Pancreas (tissue), 10 donors: ENCODE measurements around the gene LIFR. TPM values are rescaled to one million over a fixed set of nuclear protein-coding genes. Genes with fewer than 3 reads are reported as not detected.

Experiments
- ATAC-seq, 4 donors: fragments of 200-7000 bp; cut with Tn5 transposase; one replicate each; pipeline versions ENCODE4 v1.8.0 to v1.9.1; 2020; ENCODE audit warnings: mild to moderate bottlenecking in 4 of 4, moderate library complexity in 4 of 4
- DNase-seq, 6 donors: peaks; one replicate each; pipeline ENCODE4 v3.0.0-alpha.2; 2020
- FAIRE-seq: peaks from 2 replicates; lab custom pipeline; 2012; peaks lifted over from hg19 to GRCh38; lab: Jason Lieb, UNC
- H3K27ac ChIP-seq, 4 donors: fragments of 200-600 bp; sonication (generic); 1 replicate in 3 of 4; 2 replicates in 1 of 4; pipeline versions ENCODE4 v1.5.0 to v1.8.0; 2020
- H3K27me3 ChIP-seq, 4 donors: fragments of 200-600 bp; one replicate each; pipeline ENCODE4 v1.8.0; 2021
- H3K36me3 ChIP-seq, 3 donors: fragments of 200-600 bp; sonication (generic) in 1 of 3; one replicate each; pipeline versions ENCODE4 v1.5.0 to v1.8.0; 2020 to 2021
- H3K4me1 ChIP-seq, 3 donors: fragments of 200-600 bp; one replicate each; pipeline ENCODE4 v1.8.0; 2021
- H3K4me3 ChIP-seq, 4 donors: fragments of 200-600 bp; sonication (generic) in 2 of 4; one replicate each; pipeline versions ENCODE4 v1.5.0 to v1.8.0; 2020 to 2021
- H3K9me3 ChIP-seq, 4 donors: fragments of 200-600 bp; one replicate each; pipeline ENCODE4 v1.8.0; 2021
- WGBS, 2 donors: extraction: QIAGEN DNeasy Blood & Tissue Kit; methylation state at CpG; one replicate each; pipeline ENCODE4 v1.1.7; 2013; 5-methylcytosine and 5-hydroxymethylcytosine counted together
- intact Hi-C, 3 donors: fragments of 100-400 bp; cut with DNase I; formaldehyde crosslinking; loops; one replicate each; pipeline versions ENCODE4 v1.11.1 to v1.14.2; 2022
- polyA plus RNA-seq, 2 donors: library from polyadenylated mRNA; stranded (reverse); fragments of 200-250 nt; gene quantifications; one replicate each; pipeline ENCODE4 v1.2.3, GENCODE V29; 2013
- total RNA-seq, 6 donors: library from RNA; stranded (reverse); fragmentation: NEBNext Ultra II Directional in 4 of 6; extraction: Animal tissue kit (Norgen Biotek cat#: 25700) in 4 of 6; gene quantifications; one replicate each; pipeline versions ENCODE4 v1.2.1 to v1.2.4, GENCODE V29; 2021 to 2023
- TF ChIP-seq, protein P1 (sequence below), 4 donors: fragments of 200-600 bp; sonication (generic) in 3 of 4; IDR thresholded peaks; one replicate each; pipeline versions ENCODE4 v1.5.0 to v1.8.0; 2021; ENCODE audit warnings: antibody characterized with exemption in 4 of 4
- donor health status: healthy with polysubstance abuse.
- donor health status: DM: no; HTN: no; CAD: no; lungs with moderate emphysema.
- donor health status: DM: no; HTN: no; CAD: no.
- donor health status: control.
- donor health status: control.
- donor health status: Bipolar disorder and iron deficiency.
- donor health status: DM: yes; HTN: yes; CAD: no.
- donor health status: DM: no; HTN: no; CAD: no.
- donor health status: DM: no; HTN: no; CAD: no.
- donor health status: DM: yes; HTN: yes; CAD: no.

LIFR gene
- total and polyA plus RNA-seq, 8 donors: 4.1 to 32.5 (median 19.1) TPM

DNA sequence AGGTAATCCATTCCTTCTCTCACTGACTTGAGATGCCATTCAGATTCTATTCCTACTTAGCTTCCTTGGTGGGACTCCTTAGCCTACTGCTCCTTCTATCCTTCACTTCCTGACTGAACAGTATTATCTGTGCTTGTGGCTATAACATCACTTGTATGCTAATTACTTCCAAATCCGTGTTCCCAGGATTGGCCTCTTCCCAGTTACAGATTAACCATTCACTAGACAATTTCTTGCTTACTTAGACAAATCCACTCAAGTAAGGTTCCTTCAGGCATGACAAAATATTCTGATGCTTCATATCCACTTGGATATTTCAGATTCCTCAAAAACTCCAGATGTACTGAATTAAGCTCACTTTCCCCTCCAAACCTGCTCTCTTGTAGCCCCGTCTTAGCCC, 18.3 kb downstream of the LIFR start:
- no peaks in the 10 kb centered on the region for H3K36me3 ChIP-seq
- H3K9me3 ChIP-seq: no peaks in the 10 kb centered on the region
- H3K4me1 ChIP-seq: peaks cover 0 to 15% (median 4%) of the 10 kb centered on the region in 3 donors
- FAIRE-seq (no peak), DNase-seq (no peak), ATAC-seq (no peak)
- H3K27me3 ChIP-seq: no peaks in the 10 kb centered on the region
- WGBS, 2 donors: 57 to 60% methylated on average over 2 of the region's 2 CpGs
- TF ChIP-seq, protein P1, sequence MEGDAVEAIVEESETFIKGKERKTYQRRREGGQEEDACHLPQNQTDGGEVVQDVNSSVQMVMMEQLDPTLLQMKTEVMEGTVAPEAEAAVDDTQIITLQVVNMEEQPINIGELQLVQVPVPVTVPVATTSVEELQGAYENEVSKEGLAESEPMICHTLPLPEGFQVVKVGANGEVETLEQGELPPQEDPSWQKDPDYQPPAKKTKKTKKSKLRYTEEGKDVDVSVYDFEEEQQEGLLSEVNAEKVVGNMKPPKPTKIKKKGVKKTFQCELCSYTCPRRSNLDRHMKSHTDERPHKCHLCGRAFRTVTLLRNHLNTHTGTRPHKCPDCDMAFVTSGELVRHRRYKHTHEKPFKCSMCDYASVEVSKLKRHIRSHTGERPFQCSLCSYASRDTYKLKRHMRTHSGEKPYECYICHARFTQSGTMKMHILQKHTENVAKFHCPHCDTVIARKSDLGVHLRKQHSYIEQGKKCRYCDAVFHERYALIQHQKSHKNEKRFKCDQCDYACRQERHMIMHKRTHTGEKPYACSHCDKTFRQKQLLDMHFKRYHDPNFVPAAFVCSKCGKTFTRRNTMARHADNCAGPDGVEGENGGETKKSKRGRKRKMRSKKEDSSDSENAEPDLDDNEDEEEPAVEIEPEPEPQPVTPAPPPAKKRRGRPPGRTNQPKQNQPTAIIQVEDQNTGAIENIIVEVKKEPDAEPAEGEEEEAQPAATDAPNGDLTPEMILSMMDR (IDR thresholded peaks at IDR 0.05): no peak
- no peak overlapping the region for H3K4me3 ChIP-seq
- intact Hi-C loops: no loop called here
- no peak overlapping the region for H3K27ac ChIP-seq

DNA sequence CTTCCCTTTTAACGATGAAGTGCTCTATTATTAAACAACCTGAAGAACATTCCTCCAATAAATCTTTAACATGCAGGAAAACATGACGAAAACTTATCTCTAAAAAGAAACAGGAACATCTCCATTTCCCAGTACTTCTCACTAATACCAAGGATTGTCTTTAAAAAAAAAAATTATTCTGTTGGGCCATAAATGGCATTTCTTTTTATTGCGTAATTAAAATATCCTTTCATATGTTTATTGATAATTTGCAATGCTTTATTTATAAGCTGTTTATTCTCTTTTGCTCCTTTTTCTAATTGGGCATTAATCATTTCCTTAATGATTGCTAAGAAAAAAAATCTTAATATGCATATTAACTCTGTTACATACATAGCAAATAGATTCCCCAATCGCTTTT, 18.9 kb downstream of the LIFR start:
- H3K36me3 ChIP-seq: no peaks in the 10 kb centered on the region
- FAIRE-seq (peak; percentile 54), DNase-seq (no peak), ATAC-seq (no peak)
- H3K27me3 ChIP-seq: no peaks in the 10 kb centered on the region
- peaks cover 0 to 15% (median 4%) of the 10 kb centered on the region in 3 donors for H3K4me1 ChIP-seq
- H3K9me3 ChIP-seq: no peaks in the 10 kb centered on the region
- no peak overlapping the region for H3K4me3 ChIP-seq
- intact Hi-C loops: no loop called here
- WGBS, 2 donors: 84 to 85% methylated on average over 4 of the region's 4 CpGs
- no peak overlapping the region for H3K27ac ChIP-seq
- TF ChIP-seq, protein P1 (IDR thresholded peaks at IDR 0.05): no peak

DNA sequence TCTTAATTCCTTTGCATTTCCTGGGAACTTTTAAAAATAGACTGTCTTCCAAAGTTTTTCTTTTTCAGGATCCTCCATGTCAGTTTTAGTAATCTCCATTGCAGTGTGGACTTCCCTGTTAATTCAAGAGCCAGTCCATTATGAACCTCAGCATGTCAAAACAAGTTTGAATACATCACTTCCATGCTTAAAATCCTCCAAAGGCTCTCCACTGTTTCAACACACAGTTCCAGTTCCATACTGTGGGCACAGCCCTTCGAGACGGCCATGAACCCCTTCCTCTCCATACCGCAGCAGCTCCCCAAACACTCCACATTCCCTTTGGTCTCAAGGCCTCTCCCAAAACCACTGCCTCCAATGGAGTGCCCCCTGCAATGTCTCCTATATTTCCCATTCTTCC, 19.5 kb downstream of the LIFR start:
- no peaks in the 10 kb centered on the region for H3K27me3 ChIP-seq
- ATAC-seq (no peak), DNase-seq (no peak), FAIRE-seq (no peak)
- no peak overlapping the region for H3K4me3 ChIP-seq
- H3K36me3 ChIP-seq: no peaks in the 10 kb centered on the region
- 84 to 88% methylated on average over 3 of the region's 3 CpGs for WGBS, 2 donors
- no peak overlapping the region for H3K27ac ChIP-seq
- H3K9me3 ChIP-seq: no peaks in the 10 kb centered on the region
- intact Hi-C loops: no loop called here
- H3K4me1 ChIP-seq: peaks cover 0 to 15% (median 4%) of the 10 kb centered on the region in 3 donors
- TF ChIP-seq, protein P1 (IDR thresholded peaks at IDR 0.05): no peak

DNA sequence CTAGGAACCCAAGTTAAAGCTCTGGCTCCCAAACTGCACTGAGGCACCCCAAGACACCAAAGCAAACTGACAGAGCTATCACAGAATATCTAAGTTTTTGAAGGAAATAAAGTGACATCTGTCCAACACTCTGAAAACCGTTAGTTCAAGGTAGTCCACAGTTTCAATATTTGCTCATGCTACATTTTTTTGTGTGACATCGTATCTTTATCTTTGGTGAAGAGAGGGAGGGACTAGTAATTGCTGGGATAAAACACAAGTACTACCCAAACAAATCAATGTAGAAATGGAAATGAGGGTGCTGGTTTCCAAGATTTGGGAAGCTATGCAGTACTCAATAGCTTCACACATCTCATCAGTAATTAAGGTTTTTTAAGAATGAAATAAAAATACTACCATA, 20.6 kb downstream of the LIFR start:
- no peak for ATAC-seq
- Histone ChIP-seq H3K36me3 (no peaks in the 10 kb centered on the region), H3K27me3 (no peaks in the 10 kb centered on the region), H3K4me1 (peaks cover 0 to 13% (median 4%) of the 10 kb centered on the region in 3 donors), H3K4me3 (no peak overlapping the region), H3K27ac (no peak overlapping the region), H3K9me3 (no peaks in the 10 kb centered on the region)
- 19 to 23% methylated on average over 2 of the region's 2 CpGs for WGBS, 2 donors
- DNase-seq: no peak
- no peak for FAIRE-seq
- TF ChIP-seq, protein P1 (IDR thresholded peaks at IDR 0.05): no peak
- intact Hi-C loops: no loop called here

DNA sequence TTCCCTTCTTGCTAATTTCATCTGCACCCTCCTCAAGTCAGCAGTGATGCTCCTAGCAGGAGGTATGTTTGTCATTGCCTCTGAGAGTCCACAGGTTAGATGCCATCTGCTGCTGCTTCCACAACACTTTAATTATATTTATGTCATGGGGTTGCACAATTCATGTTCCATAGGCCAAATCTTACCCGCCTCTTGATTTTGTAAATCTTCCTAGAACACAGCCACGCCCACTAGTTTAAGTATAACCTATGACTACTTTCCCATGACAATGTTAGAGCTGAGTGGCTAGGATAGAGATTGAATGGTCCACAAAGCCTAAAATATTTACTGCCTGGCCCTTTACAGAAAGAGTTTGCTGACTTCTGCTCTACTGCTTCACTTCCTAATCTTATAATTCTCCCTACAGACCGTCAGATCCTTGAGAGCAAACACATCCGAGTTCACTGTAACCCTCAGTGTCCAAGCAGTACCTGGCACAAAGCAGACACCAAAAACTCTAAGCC, 21.1 kb downstream of the LIFR start:
- Histone ChIP-seq H3K4me3 (no peak overlapping the region), H3K27ac (no peak overlapping the region), H3K9me3 (no peaks in the 10 kb centered on the region), H3K27me3 (no peaks in the 10 kb centered on the region), H3K4me1 (peaks cover 0 to 10% (median 4%) of the 10 kb centered on the region in 3 donors), H3K36me3 (no peaks in the 10 kb centered on the region)
- 52 to 56% methylated on average over 4 of the region's 4 CpGs for WGBS, 2 donors
- ATAC-seq (peak in 3 of 4 donors; percentile 36 to 46 (median 45)), DNase-seq (no peak), FAIRE-seq (no peak)
- TF ChIP-seq, protein P1 (IDR thresholded peaks at IDR 0.05): no peak
- intact Hi-C loops: no loop called here
